ENCODE measurements around the gene TMCC3. TPM values are rescaled to one million over a fixed set of nuclear protein-coding genes. Genes with fewer than 3 reads are reported as not detected.

TMCC3 gene
- total RNA-seq, 1 experiment from 2014 or later: 0.49 TPM

- TF ChIP-seq CTCF (conservative IDR thresholded peaks at IDR 0.05; ENCODE audit: low read depth, low read length): no peak
- no peak for TF ChIP-seq EZH2 (IDR thresholded peaks at IDR 0.05; ENCODE audit: borderline replicate concordance, low read depth, low read length, poor library complexity, severe bottlenecking)
- Histone ChIP-seq H3K9me3 (ENCODE audit: low read depth, low read length, poor library complexity, severe bottlenecking) (no peaks in the 10 kb centered on the region), H3K27ac (ENCODE audit: low read depth, low read length, poor library complexity, severe bottlenecking) (no peak overlapping the region), H3K4me1 (ENCODE audit: insufficient read depth, low read length, poor library complexity, severe bottlenecking) (no peaks in the 10 kb centered on the region), H3K27me3 (replicated peaks; ENCODE audit: insufficient read depth, low read depth, low read length, poor library complexity) (peaks cover 9% of the 10 kb centered on the region), H3K4me3 (ENCODE audit: low read depth, low read length, poor library complexity, severe bottlenecking) (no peak overlapping the region), H3K36me3 (ENCODE audit: insufficient read depth, low read length, poor library complexity, severe bottlenecking) (no peaks in the 10 kb centered on the region)
- no peak for DNase-seq (ENCODE audit: low spot score)
- intact Hi-C loops (cut with micrococcal nuclease; ENCODE audit: unreplicated experiment): no loop called here
- no TSS peak for BruUV-seq (replicated peaks)
- CTCF ChIA-PET: no interaction called here
- POLR2A ChIA-PET (ENCODE audit: low non-redundant PET): no interaction called here
These were observed 39.3 kb upstream of the TMCC3 start for GRCh38 chr12:94689646-94690036.

GRCh38 chr12:94689002-94689645, 38.8 kb upstream of the TMCC3 start:
- no peaks in the 10 kb centered on the region for H3K9me3 ChIP-seq (ENCODE audit: low read depth, low read length, poor library complexity, severe bottlenecking)
- no peak for DNase-seq (ENCODE audit: low spot score)
- no TSS peak for BruUV-seq (replicated peaks)
- no peaks in the 10 kb centered on the region for H3K36me3 ChIP-seq (ENCODE audit: insufficient read depth, low read length, poor library complexity, severe bottlenecking)
- H3K27ac ChIP-seq (ENCODE audit: low read depth, low read length, poor library complexity, severe bottlenecking): no peak overlapping the region
- TF ChIP-seq EZH2 (IDR thresholded peaks at IDR 0.05; ENCODE audit: borderline replicate concordance, low read depth, low read length, poor library complexity, severe bottlenecking): no peak
- TF ChIP-seq CTCF (conservative IDR thresholded peaks at IDR 0.05; ENCODE audit: low read depth, low read length): no peak
- ChIA-PET CTCF (no interaction called here), POLR2A (ENCODE audit: low non-redundant PET) (no interaction called here)
- intact Hi-C loops (cut with micrococcal nuclease; ENCODE audit: unreplicated experiment): no loop called here
- H3K4me1 ChIP-seq (ENCODE audit: insufficient read depth, low read length, poor library complexity, severe bottlenecking): no peaks in the 10 kb centered on the region
- peaks cover 9% of the 10 kb centered on the region for H3K27me3 ChIP-seq (replicated peaks; ENCODE audit: insufficient read depth, low read depth, low read length, poor library complexity)
- no peak overlapping the region for H3K4me3 ChIP-seq (ENCODE audit: low read depth, low read length, poor library complexity, severe bottlenecking)

- Histone ChIP-seq H3K9me3 (ENCODE audit: low read depth, low read length, poor library complexity, severe bottlenecking) (no peaks in the 10 kb centered on the region), H3K27me3 (replicated peaks; ENCODE audit: insufficient read depth, low read depth, low read length, poor library complexity) (peaks cover 3% of the 10 kb centered on the region), H3K36me3 (ENCODE audit: insufficient read depth, low read length, poor library complexity, severe bottlenecking) (no peaks in the 10 kb centered on the region), H3K27ac (ENCODE audit: low read depth, low read length, poor library complexity, severe bottlenecking) (no peak overlapping the region), H3K4me3 (ENCODE audit: low read depth, low read length, poor library complexity, severe bottlenecking) (no peak overlapping the region), H3K4me1 (ENCODE audit: insufficient read depth, low read length, poor library complexity, severe bottlenecking) (no peaks in the 10 kb centered on the region)
- no peak for DNase-seq (ENCODE audit: low spot score)
- BruUV-seq (replicated peaks): no TSS peak
- intact Hi-C loops (cut with micrococcal nuclease; ENCODE audit: unreplicated experiment): no loop called here
- ChIA-PET CTCF (no interaction called here), POLR2A (ENCODE audit: low non-redundant PET) (no interaction called here)
- no peak for TF ChIP-seq EZH2 (IDR thresholded peaks at IDR 0.05; ENCODE audit: borderline replicate concordance, low read depth, low read length, poor library complexity, severe bottlenecking)
- TF ChIP-seq CTCF (conservative IDR thresholded peaks at IDR 0.05; ENCODE audit: low read depth, low read length): no peak
These were observed 37.5 kb upstream of the TMCC3 start for GRCh38 chr12:94687891-94688290.
